GM18507 (cell line): ENCODE results near the gene P4HA2.

Experiments used
- DNase-seq: peaks from one replicate; pipeline ENCODE4 v3.0.0; 2011; ENCODE audit warnings: low read depth; ENCODE audit not compliant: insufficient read length; ENCODE audit errors: extremely low spot score
- FAIRE-seq: peaks from 2 replicates; lab custom pipeline; 2011; peaks lifted over from hg19 to GRCh38; lab: Jason Lieb, UNC

Gene P4HA2

DNA sequence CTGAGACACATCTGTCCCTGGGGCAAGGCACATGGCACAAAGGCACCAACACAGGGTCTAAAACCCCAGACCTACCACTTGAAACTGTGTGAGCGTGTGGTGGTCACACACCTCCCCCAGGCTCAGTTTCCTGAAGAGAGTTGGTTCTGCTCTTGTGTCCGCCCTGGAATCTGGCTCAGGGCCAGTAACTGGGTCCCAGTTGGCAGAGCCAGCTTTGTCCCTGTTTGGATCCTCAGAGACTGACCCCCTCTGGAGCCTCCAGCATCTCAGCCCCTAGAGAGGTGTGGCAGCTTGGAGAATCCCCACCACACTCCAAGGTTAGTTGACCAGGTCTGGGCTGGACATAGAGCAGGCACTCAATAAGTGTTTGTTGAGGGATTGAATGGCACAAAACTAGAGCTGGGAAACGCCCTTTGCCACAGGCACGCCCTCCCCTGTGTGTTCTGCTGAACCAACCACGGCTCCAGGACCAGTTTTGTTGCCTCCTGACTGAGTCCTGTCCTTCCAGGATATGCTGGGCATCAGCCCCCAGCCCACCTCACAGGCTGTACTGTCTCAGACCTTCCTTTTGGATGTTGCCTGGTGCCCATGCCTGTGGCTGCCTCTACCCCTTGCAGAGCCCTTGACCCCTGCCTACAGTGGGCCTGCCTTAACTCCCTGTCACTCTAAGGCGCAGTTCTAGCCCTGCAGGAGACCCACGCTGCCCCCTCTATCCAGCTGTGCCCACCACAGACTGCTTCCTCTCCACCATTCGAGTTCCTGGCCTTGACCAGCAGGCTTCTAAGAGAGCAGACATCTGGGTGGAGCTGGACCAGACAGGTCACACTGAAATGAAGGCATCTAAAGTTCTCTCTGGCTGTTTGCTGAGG lies 26.0 kb upstream of the P4HA2 start:
- DNase-seq (no peak), FAIRE-seq (no peak)

DNA sequence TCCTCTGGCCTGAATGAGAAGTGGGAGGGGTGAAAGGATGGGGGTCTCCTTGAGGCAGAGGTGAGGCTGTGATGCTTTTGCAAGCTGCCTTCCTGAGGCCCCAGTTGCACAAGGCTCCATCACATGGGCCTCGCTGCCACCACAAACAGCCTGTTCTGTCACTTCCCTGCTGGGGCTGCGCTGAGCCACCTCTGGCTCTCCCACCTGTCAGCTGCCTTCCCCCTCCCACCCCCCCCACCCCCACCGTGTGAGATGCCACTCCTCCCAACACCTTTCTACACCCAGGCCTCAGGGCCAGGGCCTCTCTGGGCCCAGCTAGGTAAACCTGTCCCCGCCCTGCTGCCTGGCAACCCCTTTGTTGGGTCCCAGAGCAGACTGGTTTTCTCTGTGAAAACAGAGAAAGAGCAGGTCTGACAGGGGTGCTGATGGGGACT lies 25.4 kb upstream of the P4HA2 start:
- DNase-seq (no peak), FAIRE-seq (no peak)

DNA sequence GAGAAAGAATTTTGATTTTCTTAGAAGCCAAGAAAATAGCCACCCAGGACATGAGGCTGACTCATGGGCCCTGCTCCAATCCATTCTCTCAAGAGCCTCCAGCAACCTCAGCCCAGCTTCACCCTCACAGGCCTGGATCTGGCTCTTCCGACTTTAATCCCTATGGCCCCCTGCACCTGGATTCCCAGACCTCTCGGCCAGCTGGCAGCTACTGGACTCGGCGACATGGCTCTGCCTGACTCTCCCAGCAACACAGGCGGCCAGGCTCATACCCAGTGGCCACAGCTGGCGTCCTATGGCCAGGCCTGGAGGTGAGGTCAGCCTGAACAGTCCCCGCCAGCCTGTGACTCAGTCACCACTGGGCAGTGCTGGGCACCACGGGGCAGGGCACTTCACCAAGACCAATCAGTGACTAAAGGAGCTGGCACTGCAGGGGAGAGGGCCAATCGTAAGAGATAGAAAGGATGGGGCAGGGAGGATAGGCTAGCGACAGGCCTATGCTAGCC lies 23.6 kb upstream of the P4HA2 start:
- FAIRE-seq (no peak), DNase-seq (no peak)

DNA sequence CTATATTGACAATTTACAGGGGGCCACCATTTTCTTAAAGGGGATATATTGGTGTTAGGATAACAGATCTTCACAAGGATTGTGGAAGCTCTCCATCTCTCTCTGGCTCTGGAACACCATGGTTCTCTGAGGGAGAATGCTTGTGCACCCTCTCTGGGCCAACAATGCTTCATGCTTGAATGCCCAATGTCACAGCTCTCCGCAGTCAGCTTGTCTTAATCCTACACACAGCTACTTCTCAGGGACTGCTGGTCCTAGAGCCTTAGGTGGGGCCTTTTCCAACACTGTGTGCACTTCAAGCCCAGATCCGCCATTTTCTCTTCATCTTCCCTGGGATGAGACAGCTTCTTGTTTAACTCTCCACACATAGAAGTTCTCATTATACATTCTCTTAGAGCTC lies 22.9 kb upstream of the P4HA2 start:
- FAIRE-seq (no peak), DNase-seq (no peak)

DNA sequence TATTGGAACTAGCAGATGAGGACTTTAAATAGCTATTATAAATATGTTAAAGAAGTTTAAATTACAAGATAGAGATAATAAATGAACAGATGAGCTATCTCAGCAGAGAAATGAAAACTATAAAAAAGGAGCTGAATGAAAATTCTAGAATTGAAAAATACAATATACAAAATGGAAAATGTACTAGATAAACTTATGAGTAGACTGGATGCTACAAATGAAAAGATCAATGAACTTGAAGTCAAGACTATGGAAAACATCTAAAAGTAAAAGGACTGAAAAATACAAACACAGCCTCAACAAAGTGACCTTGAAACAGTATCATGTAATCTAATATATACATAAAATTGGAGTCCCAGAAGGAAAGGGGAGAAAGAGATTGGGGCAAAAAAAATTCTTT lies 19.2 kb upstream of the P4HA2 start:
- no peak for FAIRE-seq

DNA sequence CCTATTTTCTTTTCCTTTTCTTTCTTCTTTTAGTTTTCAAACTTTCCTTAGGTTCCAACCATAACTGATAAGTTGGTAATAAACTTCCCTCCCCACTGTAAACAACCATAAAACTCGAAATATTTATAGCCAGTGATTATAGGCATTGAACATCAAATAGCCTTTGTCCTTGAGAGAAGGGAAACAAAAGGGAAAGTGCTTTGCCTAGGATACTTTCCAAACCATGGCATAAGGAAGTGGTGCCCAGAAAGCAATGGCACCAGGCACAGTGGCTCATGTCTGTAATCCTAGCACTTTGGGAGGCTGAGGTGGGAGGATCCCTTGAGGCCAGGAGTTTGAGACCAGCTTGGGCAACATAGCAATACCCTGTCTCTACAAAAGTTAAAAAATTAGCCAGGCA lies 17.9 kb upstream of the P4HA2 start:
- FAIRE-seq (no peak), DNase-seq (no peak)

More for the DNA sequence above, 19.2 kb upstream of the P4HA2 start:
- no peak for DNase-seq

DNA sequence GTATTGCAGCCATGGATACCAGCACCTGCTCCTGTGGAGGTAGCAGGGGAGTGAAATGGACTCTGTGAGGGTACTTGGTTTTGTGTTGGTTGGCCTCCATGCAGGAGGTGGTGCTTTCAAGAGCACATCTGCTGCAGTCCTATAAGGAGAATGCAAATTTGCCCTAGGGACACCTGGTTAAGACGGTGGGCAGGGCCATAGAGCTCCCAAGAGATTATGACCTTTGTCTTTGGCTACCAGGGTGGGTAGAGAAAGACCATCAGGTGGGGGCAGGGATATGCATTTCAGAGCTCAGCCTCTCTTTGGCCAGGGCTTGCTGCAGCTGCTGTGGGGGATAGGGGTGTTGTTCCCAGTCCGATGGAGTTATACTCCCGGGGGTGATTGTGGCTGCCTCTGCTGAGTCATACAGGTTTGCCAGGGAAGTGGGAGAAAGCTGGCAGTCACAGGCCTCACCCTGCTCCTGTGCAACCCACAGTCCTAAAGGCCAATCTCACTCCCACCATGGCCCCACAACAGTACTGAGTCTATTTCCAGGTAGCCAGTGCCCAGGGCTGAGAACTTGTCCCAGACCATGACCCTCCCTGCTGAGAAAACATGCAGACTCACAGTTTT lies 15.8 kb upstream of the P4HA2 start:
- FAIRE-seq = no peak

DNA sequence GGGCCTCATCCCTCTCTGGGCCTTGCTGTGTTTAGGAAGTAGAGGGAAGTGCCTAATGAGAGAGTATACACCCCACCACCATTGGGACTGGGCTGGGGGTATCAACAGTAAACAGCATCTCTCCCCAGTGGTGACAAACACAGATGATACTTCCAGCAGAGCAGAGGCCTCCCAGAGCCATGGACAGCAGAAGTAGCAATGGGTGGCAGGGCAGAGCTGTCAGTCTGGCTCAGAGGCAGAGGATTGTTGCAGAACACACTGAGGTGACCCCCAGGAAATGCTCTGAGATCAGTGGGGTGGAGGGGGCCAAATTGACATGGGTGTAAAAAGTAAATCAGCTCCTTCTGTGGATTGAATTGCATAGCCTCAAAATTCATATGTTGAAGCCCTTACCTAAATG lies 12.1 kb upstream of the P4HA2 start:
- no peak for FAIRE-seq

More for the DNA sequence above, 15.8 kb upstream of the P4HA2 start:
- DNase-seq = no peak

DNA sequence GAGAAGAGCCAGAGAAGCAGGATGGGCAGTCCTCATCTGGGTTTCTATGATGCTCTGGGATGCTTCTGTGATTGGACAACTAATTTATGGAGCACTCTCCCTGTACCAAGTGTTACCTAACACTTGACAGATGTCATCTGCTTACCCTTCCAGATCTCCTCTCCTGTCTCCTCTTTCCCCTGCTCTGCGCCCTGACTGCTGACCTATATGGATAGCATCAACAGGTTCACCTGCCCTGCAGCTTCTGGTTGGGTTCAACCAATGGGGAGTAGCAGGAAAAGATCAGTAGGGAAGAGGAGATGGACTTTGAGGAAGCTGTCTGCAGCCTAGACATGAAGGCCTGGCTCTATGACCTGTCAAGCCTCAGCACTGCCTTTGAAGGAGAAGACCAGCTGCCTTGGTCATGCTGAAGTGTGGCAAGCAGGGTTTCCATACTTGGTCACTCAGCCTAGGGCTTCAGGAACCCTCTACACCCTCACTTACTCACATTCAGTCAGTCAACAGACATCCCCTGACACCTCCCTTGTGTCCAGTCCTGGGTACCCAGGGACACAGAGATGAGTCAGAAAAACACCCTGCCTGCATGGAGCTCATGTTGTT lies 11.3 kb upstream of the P4HA2 start:
- no peak for DNase-seq
- no peak for FAIRE-seq

More for the DNA sequence above, 12.1 kb upstream of the P4HA2 start:
- no peak for DNase-seq

DNA sequence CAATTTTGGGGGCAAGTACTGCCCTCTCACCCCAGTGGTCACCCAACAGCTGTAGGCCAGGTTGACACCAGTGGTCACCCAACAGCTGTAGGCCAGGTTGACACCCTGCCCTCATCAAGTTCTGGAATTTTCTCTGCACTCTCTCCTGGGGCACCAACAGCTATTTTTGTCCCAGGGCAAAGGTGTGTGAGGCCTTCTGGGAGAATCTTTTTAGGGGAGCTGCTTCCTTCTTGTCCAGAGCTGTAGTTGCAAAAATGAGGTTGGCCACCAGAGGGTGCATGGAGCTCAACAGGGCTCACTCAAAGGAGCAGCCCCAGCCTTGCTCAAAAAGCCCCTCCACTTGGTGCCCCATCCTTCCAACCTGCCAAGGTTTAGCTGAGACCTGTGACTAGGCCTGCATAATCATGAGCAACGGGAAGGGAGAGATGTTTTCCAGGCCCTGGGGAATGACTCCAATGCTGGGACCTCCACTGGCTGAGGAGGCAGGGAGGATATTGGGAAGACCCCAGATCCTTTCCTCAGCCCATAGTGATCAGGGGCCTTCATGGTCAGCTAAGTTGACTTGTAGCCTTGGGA lies 10.6 kb upstream of the P4HA2 start:
- peak; percentile 74 for FAIRE-seq
- DNase-seq = no peak

DNA sequence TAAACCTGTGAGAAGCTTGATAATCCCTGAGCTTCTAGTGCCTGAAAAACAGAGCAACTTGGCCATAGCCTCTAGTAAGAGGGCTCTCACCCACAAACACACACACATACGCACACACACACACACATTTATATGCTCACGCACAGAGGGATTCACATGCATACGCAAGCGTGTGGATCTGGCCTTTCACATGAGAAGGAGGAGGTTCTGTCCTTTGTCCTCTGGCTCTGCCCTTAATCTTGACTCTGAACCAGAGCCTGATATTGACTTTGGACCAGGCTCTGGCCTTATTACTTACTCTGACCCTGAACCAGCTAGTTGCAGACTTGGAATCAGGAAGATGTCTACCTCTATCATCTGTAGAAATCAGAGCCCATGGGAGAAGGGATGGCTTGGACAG lies 10.0 kb upstream of the P4HA2 start:
- DNase-seq = no peak
- no peak for FAIRE-seq

DNA sequence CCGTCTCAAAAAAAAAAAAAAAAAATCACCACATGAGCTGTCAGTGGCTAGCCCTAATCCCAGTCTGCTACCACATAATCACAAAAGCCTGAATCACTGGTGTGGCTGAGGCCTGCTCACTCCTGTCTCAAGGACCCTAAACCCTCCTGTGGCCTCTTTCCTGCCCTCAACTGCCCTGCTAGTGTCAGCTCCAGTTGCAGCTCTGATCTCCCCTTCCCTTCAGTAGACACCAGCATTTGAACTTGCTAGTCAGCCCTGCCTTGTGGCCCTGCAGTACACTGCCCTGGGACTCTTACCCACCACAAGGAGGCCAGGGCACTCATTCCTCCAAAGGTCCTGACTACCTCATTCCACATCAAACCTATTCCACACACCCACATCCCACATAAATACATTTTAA lies 9.5 kb upstream of the P4HA2 start:
- FAIRE-seq (no peak), DNase-seq (no peak)

DNA sequence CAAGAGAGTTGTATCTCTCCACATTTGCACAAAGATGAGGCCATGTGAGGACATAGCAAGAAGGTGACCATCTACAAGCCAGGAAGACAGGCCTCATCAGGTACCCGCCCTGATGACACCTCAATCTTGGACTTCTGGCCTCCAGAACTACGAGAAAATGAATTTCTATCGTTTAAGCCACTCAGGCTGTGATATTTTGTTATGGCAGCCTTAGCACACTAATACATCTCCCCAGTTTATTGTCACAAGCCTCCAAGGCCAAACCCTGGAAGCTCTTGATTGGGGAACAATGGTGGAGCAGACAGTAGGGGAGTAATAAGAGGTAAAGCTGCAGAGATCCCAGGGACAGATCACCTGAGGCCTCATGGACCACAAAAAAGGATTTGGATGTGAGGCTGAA lies 7.7 kb upstream of the P4HA2 start:
- FAIRE-seq (no peak), DNase-seq (no peak)

DNA sequence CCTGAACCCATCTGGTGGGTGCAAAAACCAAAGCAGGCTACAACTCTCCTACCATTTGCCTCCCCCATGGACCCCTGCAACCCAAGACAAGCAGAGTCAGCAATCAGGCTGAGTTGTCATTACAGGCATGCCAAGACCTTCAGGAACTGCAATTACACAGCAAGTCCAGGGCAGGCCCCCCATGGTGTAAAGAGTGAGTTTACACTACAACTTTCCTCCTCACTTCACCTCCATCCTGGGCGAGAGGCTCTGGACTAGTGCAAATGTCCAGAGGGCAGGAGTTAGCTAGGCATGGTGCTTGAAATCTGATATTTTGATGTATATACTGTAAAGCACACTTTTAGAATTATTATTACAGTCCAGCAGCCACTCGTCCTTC lies 7.0 kb upstream of the P4HA2 start:
- FAIRE-seq (no peak), DNase-seq (no peak)

DNA sequence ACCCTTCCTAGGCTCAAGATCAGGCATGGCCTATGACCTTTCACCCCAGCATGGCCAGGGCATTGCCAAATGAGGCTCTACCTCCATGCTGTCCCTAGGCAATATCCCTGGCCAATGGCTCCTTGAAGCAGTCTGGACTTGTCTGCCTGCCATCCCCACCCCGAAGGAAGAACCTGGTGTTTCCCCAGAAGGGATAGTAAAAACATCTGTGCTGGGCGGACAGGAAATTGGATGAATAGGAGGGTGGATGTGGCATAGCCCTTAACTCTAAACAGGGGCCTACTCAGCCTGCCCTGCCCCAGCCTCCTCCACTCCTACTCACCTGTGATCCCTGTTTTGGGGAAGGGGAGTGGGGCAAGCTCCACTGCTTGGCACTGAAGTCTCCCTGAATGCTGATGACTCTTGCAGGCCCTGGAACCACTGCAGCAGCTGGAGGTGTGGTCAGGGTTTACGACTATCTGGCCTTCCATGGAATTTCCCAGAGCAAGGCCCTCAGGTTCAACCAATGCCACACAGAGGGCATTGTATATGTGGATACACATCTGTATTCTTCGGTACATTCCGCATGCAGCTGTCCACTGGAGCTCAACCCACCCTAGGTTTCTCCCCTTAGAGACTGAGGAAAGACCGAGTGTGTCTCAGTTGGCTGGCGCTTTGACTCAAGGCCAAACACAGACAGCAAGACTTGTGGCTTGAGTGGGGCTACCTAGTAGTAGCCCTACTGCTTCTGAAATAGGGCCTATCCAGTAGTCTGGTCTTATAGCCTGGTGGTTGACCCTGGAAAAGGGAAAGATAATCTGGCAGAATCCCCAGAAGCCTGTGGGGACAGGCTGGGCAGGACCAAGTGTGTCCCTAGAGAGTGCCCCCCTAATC lies 6.4 kb upstream of the P4HA2 start:
- DNase-seq = no peak
- FAIRE-seq = no peak

DNA sequence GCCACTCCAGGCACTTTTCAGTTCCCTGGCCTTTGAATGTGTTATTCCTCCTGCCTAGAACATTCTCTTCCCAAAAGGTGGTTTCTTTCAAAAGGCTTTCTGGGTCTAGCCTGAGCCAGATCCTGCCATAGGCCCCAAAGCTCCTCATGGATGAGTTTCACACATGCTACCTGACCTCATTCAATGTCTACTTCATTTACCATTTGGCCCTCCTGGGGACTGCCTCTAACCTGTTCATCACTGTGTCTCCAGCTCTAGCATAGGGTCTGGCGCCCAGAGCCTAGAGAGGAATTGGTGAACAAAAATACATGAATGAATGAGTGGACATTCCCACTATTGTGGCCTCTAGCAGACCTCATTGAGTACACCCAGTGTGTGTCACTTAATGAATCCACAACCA lies 5.4 kb upstream of the P4HA2 start:
- no peak for FAIRE-seq

DNA sequence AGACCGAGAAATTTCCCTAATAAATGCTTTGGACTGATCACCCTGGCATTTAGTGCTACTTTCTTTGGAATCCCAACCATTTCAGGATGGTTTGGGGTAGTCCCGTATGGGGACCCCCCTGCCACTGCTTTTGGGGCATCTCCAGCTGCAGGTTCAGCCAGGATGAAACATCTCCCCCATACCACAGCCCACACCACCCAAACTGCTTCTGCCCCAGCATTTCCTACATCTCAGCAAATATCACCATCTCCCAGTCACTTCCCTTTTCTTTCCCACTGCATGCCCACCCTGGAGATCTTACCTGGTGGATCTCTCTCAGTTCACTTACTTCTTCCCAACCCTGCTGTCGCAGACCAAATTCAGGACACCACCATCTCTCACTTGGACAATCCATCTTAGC lies 4.8 kb upstream of the P4HA2 start:
- no peak for FAIRE-seq

More for the DNA sequence above, 5.4 kb upstream of the P4HA2 start:
- no peak for DNase-seq

DNA sequence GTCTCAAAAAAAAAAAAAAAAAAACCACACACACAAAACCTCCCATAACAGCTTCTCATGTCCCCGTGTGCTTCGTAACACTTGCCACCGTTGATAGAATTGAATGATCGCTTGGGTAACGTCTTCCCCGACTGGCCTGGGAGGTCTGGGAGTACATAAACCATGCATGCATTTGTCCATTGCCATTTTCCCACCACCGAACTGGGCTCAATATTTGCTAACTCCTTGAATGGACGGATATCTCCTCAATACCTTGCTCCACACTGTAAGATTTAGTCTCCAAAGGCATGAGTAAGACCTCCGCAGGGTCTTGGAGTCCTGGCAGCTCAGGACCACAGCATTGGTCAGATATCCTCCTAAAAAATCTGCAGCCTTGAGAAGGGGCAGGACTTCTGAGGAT lies 3.2 kb upstream of the P4HA2 start:
- FAIRE-seq (no peak), DNase-seq (no peak)

More for the DNA sequence above, 4.8 kb upstream of the P4HA2 start:
- no peak for DNase-seq

DNA sequence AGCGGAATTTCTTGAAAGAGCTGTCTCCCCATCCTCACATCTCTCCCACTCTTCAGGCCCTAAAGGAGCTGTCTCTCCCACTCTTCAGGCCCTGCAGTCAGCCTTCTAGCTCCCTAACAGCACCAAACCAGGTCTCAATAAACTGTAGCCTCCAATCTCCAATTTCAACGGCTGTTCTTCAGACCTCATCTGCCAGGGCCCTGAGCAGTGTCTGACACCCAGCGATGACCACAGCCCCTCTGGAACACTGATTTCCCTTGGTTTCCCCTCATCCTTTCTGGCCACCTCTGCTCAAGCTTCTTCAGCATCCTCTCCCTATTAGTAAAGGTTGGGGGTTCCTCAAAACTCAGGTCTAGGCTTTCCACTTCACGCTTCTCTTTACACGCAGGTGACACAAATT lies 1.6 kb upstream of the P4HA2 start:
- DNase-seq = no peak
- no peak for FAIRE-seq
